ENCODE measurements around the gene FAAP20. TPM values are rescaled to one million over a fixed set of nuclear protein-coding genes. Genes with fewer than 3 reads are reported as not detected.
A peak's percentile ranks its signal among the peaks of the same experiment; 100 is the strongest.

Gene FAAP20
- total RNA-seq, 3 donors from 2014 or later = 23.4 to 42.6 (median 32.0) TPM

DNA sequence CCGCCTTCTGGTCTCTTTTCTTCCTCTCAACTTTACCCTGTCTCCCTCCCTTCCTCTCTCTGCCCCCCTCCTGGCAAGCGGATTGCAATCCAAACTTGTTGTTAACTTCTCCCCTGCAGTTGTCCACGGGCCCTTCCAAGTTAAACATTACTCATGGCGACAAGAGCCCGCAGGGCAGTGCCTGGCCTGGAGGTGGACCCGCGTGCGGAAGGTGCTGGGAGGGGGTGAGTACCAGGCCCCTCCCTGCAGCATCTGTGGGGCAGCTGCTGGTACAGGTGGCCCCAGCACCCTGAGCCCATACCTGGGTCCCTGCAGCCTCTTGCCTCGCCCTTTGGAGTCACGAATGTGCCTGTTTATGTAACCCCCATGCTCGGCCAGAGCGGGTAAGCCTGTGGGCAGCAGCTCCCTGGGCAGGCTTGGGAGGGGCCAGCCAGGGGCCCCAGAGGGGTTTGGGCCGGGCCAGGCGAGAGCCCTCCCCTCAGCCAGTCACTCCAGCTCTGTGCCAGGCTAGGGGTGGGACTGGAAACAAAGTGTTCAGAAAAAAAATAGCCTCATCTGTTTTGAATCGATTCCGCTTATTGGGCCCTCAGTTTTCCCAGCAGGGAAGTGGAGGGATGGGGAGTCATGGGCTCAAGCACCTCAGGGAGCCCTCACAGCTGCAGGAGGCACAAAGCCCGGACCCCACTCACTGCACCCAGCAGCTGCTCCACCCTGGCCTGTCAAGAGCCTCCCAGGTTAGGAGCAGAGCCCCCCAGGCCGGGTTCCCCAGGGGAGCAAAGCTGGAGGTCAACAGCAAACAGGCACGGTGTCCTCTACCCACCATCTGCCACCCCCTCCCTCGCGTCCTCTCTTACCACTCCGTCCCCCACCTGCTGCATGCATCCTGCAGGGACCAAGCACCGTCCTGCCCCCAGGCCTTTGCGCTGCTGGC is 14.0 kb upstream of the FAAP20 start:
- no peaks in the 10 kb centered on the region for H3K36me3 ChIP-seq (ENCODE audit: low read depth)
- DNase-seq (peak; percentile 53 to 71 (median 66)), ATAC-seq (peak; percentile 4)
- H3K9me3 ChIP-seq = no peaks in the 10 kb centered on the region
- TF ChIP-seq, protein P1, sequence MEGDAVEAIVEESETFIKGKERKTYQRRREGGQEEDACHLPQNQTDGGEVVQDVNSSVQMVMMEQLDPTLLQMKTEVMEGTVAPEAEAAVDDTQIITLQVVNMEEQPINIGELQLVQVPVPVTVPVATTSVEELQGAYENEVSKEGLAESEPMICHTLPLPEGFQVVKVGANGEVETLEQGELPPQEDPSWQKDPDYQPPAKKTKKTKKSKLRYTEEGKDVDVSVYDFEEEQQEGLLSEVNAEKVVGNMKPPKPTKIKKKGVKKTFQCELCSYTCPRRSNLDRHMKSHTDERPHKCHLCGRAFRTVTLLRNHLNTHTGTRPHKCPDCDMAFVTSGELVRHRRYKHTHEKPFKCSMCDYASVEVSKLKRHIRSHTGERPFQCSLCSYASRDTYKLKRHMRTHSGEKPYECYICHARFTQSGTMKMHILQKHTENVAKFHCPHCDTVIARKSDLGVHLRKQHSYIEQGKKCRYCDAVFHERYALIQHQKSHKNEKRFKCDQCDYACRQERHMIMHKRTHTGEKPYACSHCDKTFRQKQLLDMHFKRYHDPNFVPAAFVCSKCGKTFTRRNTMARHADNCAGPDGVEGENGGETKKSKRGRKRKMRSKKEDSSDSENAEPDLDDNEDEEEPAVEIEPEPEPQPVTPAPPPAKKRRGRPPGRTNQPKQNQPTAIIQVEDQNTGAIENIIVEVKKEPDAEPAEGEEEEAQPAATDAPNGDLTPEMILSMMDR (IDR thresholded peaks at IDR 0.05) = no peak
- H3K4me1 ChIP-seq (ENCODE audit: low read depth) = peaks cover 46% of the 10 kb centered on the region
- intact Hi-C loops (cut with DNase I, micrococcal nuclease) = loop anchor here in 1 of 2 donors (10.0 kb wide), 1 partner anchor 106 kb away; no protein-coding TSS in a partner anchor
- no peak overlapping the region for H3K4me3 ChIP-seq

DNA sequence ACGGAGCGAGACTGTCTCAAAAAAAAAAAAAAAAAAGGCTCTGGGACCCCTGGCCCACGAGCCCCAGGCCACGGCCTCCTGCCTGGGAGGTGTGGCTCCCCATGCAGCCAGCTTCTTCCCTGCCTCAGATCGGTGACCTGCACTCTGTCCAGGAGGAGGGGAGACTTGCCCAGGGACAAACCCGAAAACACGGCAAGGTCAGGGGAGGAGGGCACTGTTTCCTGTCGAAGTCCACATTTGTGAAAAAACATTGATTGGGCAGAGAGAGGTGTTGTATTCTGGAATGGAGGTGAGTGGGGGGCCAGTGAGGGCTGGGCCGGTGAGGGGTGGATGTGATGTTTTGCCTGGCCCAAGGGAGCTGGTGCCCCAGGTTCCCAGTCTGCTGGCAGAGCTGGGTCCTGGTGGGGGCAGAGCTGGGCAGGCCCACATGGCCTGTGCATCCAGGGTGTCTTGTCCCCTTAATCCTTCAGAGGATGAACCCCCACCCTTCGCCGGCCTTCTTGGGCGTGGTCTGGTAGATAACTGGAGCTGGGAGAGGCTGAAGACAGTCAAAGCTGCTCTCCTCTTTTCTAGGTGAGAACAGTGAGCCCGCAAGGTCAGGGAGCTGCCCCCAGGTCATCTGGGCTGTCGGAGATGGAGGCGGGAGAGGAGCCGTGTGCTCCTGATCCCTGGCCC is 12.4 kb upstream of the FAAP20 start:
- Histone ChIP-seq H3K36me3 (ENCODE audit: low read depth) (no peaks in the 10 kb centered on the region), H3K9me3 (no peaks in the 10 kb centered on the region), H3K4me1 (ENCODE audit: low read depth) (peaks cover 32% of the 10 kb centered on the region), H3K4me3 (no peak overlapping the region)
- peak in 2 of 3 donors; percentile 51 to 58 for DNase-seq
- ATAC-seq = no peak
- TF ChIP-seq, protein P1 (IDR thresholded peaks at IDR 0.05) = no peak
- intact Hi-C loops (cut with DNase I, micrococcal nuclease) = loop anchor here in 1 of 2 donors (10.0 kb wide), 1 partner anchor 108 kb away; no protein-coding TSS in a partner anchor

DNA sequence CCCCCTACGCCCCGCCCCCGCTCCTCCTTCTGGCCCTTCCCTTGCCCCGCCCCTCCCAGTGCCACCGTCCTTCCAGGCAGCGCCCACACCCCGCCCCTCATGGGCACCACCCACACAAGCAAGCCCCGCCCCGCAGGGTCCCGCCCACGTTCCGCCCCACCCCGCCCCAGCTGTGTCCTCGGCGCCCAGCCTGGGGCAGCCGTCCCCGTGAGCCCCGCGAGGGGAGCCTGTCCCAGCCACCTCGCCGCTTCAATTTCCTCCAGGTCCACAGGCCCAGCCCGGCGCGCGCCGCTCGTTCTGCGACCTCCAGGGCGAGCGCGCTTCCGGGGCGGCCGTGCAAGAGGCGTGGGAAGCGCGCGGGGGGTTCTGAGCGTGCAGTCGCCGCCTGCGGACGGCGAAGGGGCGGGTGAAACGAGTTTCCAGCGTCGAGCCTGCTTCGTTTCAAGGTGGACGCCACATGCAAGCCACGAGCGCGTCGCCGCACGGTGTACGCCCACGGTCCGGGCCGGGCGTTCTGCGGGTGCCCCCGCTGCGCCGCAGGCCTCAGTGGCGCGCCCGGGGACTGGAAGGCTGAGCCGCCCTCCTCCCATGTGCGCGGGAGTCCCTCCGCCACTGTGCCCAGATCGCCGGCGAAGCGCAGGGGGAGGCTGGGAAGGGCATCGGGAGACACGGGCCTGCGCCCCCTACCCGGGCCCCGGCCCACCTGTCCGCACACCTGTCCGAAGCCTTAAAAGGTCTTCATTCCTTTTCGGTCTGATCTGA is 10.8 kb upstream of the FAAP20 start:
- peak overlapping the region; percentile 14 for H3K4me3 ChIP-seq
- ATAC-seq = peak; percentile 92
- TF ChIP-seq, protein P1 (IDR thresholded peaks at IDR 0.05) = no peak
- H3K36me3 ChIP-seq (ENCODE audit: low read depth) = no peaks in the 10 kb centered on the region
- DNase-seq = peak; percentile 98
- peaks cover 34% of the 10 kb centered on the region for H3K4me1 ChIP-seq (ENCODE audit: low read depth)
- no peaks in the 10 kb centered on the region for H3K9me3 ChIP-seq
- intact Hi-C loops (cut with DNase I, micrococcal nuclease) = loop anchor here in 1 of 2 donors (10.0 kb wide), 1 partner anchor 109 kb away; no protein-coding TSS in a partner anchor

DNA sequence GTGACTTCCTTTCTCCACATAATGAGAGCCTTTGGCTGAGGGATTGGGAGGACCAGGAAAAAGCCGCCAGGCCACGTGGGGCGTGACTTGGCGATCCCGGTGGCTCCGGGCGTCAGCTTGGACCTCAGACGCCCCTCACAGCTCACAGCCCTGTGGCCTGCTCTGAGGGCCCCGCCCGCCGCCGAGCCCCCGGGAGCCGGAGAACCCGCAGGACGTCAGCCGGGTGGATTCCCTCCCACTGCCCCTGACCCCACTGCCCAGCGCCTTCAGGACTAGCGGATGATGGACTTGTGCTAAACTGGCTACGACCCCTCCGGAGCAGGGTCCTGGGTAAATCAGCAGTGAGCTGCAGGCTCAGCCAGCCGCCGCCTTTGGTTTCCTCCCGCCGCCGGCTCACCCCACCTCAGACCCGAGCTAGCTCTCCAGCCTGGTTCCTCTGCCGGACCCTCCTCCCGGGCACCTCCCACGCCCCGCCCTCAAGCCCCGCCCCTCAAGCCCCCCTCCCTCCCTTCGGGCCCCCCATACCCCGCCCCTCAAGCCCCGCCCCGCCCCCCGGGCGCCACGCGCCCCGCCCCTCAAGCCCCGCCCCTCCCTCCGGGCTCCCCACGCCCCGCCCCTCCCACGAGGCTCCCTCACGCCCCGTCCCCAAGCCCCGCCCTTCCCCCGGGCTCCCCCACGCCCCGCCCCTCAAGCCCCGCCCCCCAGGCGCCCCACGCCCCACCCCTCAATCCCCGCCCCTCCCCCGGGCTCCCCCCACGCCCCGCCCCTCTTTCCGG is 10.0 kb upstream of the FAAP20 start:
- TF ChIP-seq, protein P1 (IDR thresholded peaks at IDR 0.05) = no peak
- Histone ChIP-seq H3K4me3 (no peak overlapping the region), H3K4me1 (ENCODE audit: low read depth) (peaks cover 39% of the 10 kb centered on the region), H3K36me3 (ENCODE audit: low read depth) (no peaks in the 10 kb centered on the region), H3K9me3 (no peaks in the 10 kb centered on the region)
- intact Hi-C loops (cut with DNase I, micrococcal nuclease) = loop anchor here in 1 of 2 donors (10.0 kb wide), 1 partner anchor 110 kb away; no protein-coding TSS in a partner anchor
- ATAC-seq = peak; percentile 66
- DNase-seq = peak; percentile 69 to 91 (median 90)

Data from mucosa of descending colon (tissue), 3 donors.